Measurements from ENCODE around the gene SSH2. TPM values are rescaled to one million over a fixed set of nuclear protein-coding genes. Genes with fewer than 3 reads are reported as not detected.

The SSH2 gene
- polyA plus RNA-seq, 3 donors: 31.9 to 66.6 (median 54.0) TPM

DNA sequence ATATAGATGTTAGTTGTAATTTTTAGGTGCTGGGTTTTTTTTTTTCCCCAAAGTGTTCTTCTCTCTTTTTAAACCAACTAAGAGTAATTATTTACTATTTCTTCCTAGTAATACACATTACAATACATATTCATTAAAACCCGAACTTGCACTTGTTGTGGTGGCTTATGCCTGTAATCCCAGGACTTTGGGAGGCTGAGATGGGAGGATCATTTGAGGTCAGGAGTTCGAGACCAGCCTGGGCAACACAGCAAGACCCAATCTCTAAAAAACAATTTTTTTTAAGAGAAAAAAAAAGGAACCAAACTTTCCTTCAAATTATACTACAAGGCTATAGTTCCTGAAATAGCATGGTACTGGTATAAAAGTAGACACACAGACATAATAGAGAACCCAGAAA, 15.3 kb upstream of the SSH2 start:
- Histone ChIP-seq H3K36me3 (replicated peaks in 1 of 2; ENCODE audit: control insufficient read depth in 1 of 2, insufficient read depth in 2 of 2, low read length in 2 of 2) (no peaks in the 10 kb centered on the region), H2AFZ (ENCODE audit: insufficient read depth, low read depth, low read length, poor library complexity, severe bottlenecking) (no peak overlapping the region), H3K4me3 (replicated peaks in 1 of 3; ENCODE audit: low read depth in 2 of 3, low read length in 3 of 3) (no peak overlapping the region), H4K20me1 (ENCODE audit: insufficient read depth, low read length) (no peaks in the 10 kb centered on the region), H3K9ac (ENCODE audit: insufficient read depth, low read length, poor library complexity, severe bottlenecking) (no peak overlapping the region), H3K9me3 (replicated peaks in 1 of 2; ENCODE audit: control insufficient read depth in 1 of 2, insufficient read depth in 1 of 2, low read length in 2 of 2) (no peaks in the 10 kb centered on the region), H3K27me3 (ENCODE audit: control insufficient read depth in 2 of 2, insufficient read depth in 2 of 2, low read length in 2 of 2) (no peaks in the 10 kb centered on the region), H3K79me2 (ENCODE audit: insufficient read depth, low read length) (no peaks in the 10 kb centered on the region), H3K4me1 (ENCODE audit: control insufficient read depth in 1 of 2, insufficient read depth in 2 of 2, low read length in 2 of 2) (peaks cover 22 to 27% of the 10 kb centered on the region in 2 donors), H3K4me2 (replicated peaks; ENCODE audit: extremely low read depth, low read length, poor library complexity, severe bottlenecking) (no peak overlapping the region), H3K27ac (ENCODE audit: low read depth in 1 of 2, low read length in 2 of 2) (no peak overlapping the region)
- TF ChIP-seq, protein P1, sequence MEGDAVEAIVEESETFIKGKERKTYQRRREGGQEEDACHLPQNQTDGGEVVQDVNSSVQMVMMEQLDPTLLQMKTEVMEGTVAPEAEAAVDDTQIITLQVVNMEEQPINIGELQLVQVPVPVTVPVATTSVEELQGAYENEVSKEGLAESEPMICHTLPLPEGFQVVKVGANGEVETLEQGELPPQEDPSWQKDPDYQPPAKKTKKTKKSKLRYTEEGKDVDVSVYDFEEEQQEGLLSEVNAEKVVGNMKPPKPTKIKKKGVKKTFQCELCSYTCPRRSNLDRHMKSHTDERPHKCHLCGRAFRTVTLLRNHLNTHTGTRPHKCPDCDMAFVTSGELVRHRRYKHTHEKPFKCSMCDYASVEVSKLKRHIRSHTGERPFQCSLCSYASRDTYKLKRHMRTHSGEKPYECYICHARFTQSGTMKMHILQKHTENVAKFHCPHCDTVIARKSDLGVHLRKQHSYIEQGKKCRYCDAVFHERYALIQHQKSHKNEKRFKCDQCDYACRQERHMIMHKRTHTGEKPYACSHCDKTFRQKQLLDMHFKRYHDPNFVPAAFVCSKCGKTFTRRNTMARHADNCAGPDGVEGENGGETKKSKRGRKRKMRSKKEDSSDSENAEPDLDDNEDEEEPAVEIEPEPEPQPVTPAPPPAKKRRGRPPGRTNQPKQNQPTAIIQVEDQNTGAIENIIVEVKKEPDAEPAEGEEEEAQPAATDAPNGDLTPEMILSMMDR (IDR thresholded peaks at IDR 0.05): no peak
- Mint-ChIP-seq H3K9me3 (peaks cover 0 to 2% (median 0%) of the 10 kb centered on the region in 7 donors), H3K4me3 (no peak overlapping the region), H3K4me1 (peaks cover 30% of the 10 kb centered on the region), H3K36me3 (no peaks in the 10 kb centered on the region), H3K27me3 (ENCODE audit: low read depth in 3 of 3) (peaks cover 0 to 1% (median 0%) of the 10 kb centered on the region in 3 donors), H3K27ac (peak overlapping the region in 2 of 7 donors; percentile 7 to 40)
- no peak for DNase-seq
- WGBS (ENCODE audit: insufficient coverage): no CpG with 5 or more reads among the region's 2 CpGs
- intact Hi-C loops (cut with micrococcal nuclease): no loop called here

DNA sequence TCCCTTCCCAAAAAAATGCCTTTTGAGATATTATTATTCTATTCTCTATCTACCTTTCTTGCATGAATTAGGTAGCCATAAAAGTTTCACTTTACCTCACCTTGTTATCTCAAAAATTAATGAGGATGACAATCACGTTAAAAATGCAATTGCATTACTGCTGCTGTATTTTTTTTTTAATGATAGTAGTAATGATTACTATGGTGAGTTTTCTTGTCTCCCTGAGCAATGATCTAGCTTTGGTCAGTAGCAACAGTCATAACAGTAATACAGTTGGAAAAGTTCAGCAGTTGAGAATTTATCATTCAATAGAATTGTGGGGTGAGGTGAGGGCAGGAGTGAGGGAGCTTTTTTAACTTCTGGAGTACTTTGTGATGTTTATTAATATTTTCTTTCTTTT, 11.3 kb upstream of the SSH2 start, which contains the start of gene EFCAB5:
Gene EFCAB5, plus strand, starts transcription at position 301 of the 400 bp plus-strand sequence. CDS start 163 bp downstream, outside the sequence.
- peaks cover 2% of the 10 kb centered on the region for H3K4me1 Mint-ChIP-seq
- Histone ChIP-seq H3K27ac (ENCODE audit: low read depth in 1 of 2, low read length in 2 of 2) (no peak within 1 kb of the TSS), H3K79me2 (ENCODE audit: insufficient read depth, low read length) (no peaks in the 10 kb centered on the region), H3K4me1 (ENCODE audit: control insufficient read depth in 1 of 2, insufficient read depth in 2 of 2, low read length in 2 of 2) (no peaks in the 10 kb centered on the region), H3K4me2 (replicated peaks; ENCODE audit: extremely low read depth, low read length, poor library complexity, severe bottlenecking) (no peak within 1 kb of the TSS), H3K9ac (ENCODE audit: insufficient read depth, low read length, poor library complexity, severe bottlenecking) (no peak within 1 kb of the TSS), H4K20me1 (ENCODE audit: insufficient read depth, low read length) (no peaks in the 10 kb centered on the region), H3K36me3 (replicated peaks in 1 of 2; ENCODE audit: control insufficient read depth in 1 of 2, insufficient read depth in 2 of 2, low read length in 2 of 2) (no peaks in the 10 kb centered on the region), H3K9me3 (replicated peaks in 1 of 2; ENCODE audit: control insufficient read depth in 1 of 2, insufficient read depth in 1 of 2, low read length in 2 of 2) (no peaks in the 10 kb centered on the region), H2AFZ (ENCODE audit: insufficient read depth, low read depth, low read length, poor library complexity, severe bottlenecking) (no peak within 1 kb of the TSS), H3K27me3 (ENCODE audit: control insufficient read depth in 2 of 2, insufficient read depth in 2 of 2, low read length in 2 of 2) (no peaks in the 10 kb centered on the region), H3K4me3 (replicated peaks in 1 of 3; ENCODE audit: low read depth in 2 of 3, low read length in 3 of 3) (no peak within 1 kb of the TSS)
- H3K9me3 Mint-ChIP-seq: no peaks in the 10 kb centered on the region
- H3K4me3 Mint-ChIP-seq: no peak within 1 kb of the TSS
- no peak within 1 kb of the TSS for H3K27ac Mint-ChIP-seq
- peaks cover 0 to 1% (median 1%) of the 10 kb centered on the region in 3 donors for H3K27me3 Mint-ChIP-seq (ENCODE audit: low read depth in 3 of 3)
- H3K36me3 Mint-ChIP-seq: no peaks in the 10 kb centered on the region
- TF ChIP-seq, protein P1 (IDR thresholded peaks at IDR 0.05): no peak
- WGBS (ENCODE audit: insufficient coverage): no CpG with 5 or more reads among the region's 1 CpG
- intact Hi-C loops (cut with micrococcal nuclease): no loop called here
- DNase-seq: no peak
